LoVo (cell line): ENCODE measurements around the gene MACROD1.

Experiments
- DNase-seq: peaks from one replicate; pipeline ENCODE4 v3.0.0-alpha.2; 2016; ENCODE audit warnings: low spot score

MACROD1 gene

GRCh38 chr11:64152841-64153691 is 12.8 kb downstream of the MACROD1 start:
- DNase-seq = peak; percentile 67

DNA sequence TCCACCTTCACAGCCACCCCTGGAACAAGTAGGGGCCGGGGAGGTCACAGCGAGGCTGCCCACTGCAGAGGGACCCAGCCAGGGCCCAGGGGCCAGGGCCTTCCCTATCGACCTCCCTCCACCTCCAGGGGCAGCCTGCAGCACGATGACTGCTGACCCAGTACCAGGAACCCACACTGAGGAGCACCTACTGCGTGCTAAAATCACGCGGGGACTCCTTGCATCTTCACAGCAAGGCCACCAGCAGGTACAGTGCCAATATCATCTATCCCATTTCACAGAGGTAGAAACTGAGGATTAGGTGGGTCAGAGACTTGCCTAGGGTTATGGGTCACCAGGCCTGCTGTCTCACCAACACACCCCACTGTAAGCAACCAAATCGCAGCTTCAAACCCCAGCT is 14.6 kb downstream of the MACROD1 start:
- DNase-seq = no peak

DNA sequence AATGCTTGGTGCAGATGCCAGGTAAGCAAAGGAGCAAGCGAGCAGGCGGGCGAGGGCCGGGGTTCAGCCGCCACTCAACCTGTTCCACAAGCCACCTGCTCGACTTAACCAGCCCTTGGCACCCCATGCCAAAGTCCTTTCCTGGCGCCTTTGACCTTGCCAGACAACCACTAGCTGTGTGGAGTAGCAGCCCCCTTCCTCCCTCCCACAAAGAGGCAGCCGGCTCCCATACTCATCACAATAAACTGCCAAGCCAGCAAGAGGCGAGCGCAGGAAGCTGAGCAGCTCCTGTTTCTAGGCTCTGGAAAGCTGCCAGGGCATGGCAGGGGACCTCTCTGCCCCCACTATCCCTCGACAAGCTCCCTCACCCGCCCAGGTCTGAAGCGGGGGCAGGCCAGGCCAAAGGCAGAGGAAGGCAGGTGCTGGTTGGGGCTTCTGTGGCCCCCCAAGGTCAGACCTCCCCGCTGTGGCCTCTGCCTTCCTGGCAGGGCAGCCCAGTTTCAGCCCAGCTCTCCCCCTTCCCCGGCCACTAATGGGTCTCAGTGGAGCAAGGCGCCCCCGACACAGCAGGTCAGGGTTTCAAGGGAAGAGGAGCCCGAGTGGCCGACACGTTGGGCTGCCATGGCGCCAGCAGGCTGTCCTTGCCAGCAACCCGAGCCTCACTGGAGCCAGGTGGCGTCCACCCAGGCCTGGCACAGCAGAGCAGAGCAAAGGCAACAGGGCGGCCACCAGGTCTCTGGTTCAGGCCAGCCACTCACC is 15.3 kb downstream of the MACROD1 start:
- no peak for DNase-seq

DNA sequence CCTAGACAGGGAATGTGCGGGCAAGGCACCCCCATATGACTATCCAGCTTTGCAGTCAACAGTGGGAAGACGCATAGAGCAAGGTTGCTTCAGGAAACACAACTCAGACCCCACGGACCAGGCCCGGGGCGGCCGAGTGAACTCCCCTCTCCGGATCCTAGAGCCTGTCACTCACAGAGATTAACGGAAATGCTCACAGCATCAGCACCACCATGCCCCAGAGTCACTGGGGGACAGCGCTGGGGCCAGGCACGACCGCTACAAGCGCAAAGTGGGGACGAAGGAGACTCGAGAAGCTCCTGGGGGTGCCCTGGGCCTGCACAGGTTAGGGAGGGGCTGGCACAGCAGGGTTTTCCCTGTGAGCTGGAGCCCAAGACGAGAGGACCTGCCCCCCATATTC is 15.9 kb downstream of the MACROD1 start:
- DNase-seq = no peak

DNA sequence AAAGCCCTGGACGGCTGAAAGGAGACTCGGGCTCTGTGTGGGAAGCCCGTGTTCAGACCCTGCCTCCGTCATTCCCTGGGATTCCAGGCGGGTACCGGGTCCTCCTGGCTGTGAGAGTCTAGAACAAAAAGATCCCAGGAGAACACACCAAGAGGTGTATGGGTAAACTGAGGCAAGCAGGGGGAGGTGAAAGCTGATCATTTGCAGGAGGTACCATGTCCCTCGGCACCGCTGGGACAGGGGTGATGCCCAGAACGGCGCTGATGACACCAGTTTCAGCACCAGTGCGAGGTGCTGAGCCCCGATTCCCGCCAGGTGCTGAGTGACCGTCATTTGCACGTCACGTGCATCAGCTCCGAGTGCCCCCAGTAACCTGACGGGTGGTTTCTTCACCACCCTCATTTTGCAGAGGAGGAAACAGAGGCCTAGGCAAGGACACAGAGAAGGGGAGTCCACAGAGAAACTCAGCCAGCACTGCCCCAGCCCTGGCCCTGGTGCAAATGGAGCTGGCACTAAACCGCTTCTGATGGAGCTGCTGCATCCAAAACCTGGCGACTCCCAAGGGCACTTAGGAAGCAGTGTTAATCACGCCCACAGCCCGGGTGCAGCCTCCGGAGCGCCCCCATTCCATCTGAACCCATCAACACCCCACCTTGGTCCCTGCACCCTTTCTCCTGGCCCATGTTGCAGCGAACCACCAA is 16.8 kb downstream of the MACROD1 start:
- no peak for DNase-seq

DNA sequence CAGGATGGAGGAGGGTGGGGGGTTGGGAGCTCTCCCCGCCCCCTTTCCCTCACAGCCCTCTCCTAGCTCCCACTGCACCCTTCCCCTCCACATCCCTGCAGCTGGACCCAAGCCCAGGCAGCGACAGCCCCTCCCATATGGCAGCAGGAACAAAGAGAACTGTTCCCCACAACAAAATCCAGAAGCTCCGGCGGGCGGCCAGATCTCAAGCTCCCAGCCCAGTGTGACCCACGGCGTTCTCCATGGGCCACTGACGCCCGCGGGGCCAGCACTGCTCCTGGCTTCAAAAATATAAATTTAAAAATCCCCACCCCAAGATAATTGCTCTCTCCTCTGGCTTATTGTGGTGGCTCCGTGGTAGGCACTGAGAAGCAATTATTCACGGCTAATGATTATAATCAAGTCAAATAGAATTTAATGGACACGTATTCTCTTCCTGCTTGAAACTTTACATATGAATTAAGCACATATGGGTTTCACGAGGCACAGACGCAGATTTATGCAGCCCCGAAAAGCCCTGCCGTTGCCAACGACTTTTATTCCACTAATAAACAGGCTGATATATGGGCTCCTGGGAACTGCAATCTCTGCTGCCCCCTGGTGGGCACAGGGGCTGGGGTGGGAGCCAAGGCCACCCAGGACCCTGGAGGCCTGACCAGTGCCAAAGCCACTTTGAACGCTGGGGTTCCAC is 17.5 kb downstream of the MACROD1 start:
- peak; percentile 24 for DNase-seq

DNA sequence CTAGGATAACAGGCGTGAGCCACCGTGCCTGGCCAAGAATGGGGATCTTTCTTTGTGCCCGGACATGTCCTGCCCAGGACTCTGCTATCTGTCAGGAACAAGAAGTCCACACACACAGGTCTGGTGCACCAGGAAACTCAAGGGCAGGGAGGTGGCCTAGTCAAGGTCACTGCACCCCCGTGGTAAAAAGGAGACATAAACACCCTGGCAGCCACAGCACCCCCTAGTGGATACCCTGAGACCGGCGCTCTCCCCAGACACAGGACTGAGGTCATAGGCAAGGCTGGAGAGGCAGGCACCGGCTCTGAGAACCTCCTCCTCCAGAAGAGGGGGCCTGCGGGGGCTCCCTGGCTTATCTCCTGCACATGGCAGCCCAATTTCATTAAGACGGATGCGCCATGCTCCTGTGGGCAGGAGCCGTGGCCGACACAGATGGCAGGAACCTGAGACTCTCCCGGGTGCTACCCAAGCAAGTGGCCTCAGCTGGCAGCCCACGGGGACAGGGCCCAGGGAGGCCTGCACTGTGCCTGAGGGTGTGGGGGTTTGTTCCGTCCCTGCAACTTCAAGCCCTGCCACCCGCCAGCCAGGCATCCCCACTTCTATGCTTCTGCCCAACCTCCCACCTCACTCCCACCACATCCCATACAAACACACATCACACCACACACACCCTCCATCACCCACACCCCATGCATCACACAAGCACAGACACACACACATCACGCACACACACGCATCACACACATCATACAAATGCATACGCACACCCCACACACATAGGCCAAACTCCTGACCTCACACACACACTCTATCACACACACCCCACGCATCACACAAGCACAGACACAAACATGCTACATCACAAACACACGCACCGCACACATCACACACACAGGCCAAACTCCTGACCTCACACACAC is 19.6 kb downstream of the MACROD1 start:
- DNase-seq = no peak

- DNase-seq = no peak
Observed at GRCh38 chr11:64144587-64145472, 21.1 kb downstream of the MACROD1 start.

DNA sequence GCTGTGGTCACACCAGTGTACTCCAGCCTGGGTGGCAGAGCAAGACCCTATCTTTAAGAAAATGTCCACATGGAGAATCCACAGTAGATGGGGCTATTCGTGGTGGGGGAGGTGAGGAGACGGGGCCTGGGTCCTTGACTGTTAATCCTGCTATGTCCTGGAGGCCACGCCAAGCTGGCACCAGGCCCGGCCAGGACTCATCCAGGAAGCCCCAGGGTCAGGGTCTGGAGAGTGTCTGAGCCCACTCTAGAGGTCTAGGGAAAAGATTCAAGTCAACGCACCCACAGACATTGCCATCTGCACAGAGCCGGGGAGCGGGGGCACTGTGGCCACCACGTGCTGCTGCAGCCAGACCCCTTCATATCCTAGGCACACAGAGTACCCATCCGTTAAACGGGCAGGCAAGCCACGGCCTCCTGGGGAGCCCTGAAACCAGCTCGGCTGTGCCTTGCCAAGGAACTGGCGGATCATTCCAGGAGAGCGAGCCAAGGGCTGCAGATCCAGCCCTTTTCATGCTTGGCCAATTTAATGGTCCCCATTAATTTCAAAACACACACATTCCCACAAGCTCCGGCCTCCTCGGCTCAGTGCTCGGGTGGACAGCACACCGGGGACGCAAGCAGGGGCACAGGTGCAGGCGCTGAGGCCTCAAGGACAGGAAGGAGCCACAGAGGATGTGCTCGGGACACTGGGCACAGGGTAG is 24.7 kb downstream of the MACROD1 start:
- DNase-seq = no peak

DNA sequence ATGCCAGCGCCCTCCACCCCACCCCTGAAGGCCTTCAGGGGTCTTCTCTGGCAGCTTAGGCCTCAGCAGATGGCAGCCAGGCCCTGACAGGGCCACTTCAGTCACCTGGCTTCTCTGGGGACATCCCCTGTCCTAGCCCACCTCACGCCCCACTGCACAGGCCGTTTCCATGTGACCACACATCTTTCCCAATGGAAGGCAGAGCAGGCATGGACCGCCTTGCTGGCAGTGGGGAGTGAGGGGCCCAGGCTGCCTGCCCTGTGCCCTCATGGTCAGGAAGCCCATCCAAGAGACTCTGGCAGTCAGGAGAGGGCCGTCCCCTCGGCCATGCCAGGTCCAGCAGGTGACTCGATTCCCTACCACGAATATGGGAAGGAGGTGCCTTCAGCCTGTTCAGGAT is 25.8 kb downstream of the MACROD1 start:
- no peak for DNase-seq

- DNase-seq = no peak
Observed at GRCh38 chr11:64139049-64139448, 26.9 kb downstream of the MACROD1 start.

DNA sequence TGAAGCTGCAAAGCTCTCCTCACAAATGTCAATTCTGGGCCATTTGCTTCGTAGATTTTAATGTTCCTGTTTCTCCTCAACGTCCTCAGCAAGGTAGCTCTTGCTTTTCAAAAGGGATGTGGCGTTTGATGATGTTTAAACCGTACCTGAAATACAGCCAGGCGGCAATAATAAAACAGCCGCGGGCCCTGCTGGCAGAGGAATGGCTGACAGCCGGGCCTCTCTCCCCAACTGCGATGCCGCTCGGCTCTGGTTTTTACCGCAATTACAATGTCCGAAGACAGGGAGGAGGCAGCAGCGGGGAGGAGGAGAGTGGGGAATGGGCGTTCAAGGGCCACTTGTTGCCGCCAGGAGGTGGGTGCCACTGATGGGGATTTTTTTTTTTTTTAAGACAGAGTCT is 27.5 kb downstream of the MACROD1 start:
- DNase-seq = no peak

DNA sequence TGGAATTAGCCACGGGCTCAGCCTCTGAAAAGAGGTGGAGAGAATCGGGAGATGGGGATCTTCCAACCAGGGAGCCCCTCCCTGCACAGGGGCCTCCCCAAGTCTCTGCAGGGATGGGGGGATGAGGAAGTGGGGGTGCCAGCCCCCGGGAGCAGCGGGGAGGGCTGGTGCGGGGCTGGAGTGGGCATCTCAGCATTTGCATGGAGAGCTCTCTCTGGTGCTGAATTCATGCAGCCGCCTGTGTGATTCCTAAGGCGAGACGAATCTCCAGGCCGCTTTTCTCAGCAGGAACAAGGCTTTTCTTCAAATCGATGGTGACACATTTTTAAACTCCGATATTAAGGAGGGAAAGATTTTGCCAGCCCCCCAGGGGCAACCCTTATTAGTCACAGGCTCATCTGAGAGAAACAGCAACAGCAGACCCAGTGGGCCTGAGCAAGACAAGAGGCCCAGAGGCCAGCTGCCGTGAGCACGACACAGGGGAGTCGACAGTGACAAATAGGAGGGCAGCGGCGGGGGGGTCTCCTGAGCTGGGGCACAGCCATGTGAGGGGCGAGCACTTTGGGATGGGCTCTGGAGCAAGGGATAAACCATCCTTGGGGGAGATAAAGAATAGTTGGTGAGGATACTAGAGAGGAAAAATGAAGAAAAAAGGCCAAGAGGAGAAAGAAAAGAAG is 29.0 kb downstream of the MACROD1 start:
- DNase-seq = no peak

DNA sequence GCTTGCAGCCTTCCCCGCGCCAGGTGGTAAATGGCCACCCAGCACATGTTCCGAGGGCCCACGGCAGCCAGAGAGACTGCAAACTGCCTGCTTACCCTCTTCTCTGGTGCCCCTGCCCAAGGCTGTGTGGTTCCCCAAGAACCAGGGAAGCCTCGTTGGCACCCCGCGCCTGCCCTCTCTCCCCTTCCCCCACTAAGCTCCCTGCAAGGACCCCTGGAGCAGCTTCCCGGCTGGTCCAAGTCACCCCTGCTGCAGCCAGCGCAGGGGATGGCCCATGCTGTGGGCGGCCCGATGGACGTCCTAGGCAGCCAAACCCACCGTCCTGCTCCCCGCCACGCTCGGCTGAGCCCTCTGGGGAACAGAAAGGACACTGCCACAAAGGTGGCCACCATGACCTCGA is 30.2 kb downstream of the MACROD1 start:
- no peak for DNase-seq

- no peak for DNase-seq
Observed at GRCh38 chr11:64134963-64135362, 30.9 kb downstream of the MACROD1 start.

DNA sequence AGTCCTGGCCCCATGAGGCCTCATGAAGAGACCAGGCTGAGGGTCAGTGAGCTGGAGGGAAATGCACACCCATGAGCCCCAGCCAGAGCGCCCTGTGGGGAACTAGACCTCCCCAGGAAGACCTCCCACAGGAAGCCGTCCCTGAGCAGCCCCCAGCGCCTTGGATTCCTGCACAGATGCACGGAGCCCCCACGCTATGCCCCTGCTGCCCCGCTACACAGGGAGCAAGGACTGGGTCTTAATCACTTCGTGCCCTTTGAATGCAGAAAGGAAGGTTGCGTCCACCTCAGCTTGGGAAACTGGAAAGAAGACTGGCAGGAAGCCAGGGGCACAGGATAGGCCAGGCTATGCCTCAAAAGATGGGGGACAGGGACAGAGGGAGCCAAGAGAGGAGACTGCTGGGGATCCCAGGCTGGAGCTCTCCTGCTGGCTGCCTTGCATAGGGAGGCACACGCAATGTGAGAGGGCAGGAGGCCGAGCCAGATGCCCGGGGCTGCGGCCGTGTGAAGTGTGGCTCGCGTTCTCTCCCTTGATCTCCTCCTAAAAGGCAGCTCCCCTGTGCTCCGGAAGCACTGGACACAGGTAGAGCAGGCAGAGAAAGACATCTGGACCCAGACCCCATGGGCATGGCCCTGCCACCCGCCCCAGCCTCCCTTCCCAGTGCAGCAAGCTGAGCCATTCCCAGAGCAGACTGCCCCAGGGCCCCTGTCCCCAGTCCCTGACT is 32.8 kb downstream of the MACROD1 start:
- DNase-seq = no peak

GRCh38 chr11:64132191-64132771 is 33.6 kb downstream of the MACROD1 start:
- DNase-seq = no peak

GRCh38 chr11:64131683-64132190 is 34.2 kb downstream of the MACROD1 start:
- DNase-seq = no peak
